Esophagus muscularis mucosa (tissue), 4 donors: ENCODE measurements around the gene AKAP9. TPM values are rescaled to one million over a fixed set of nuclear protein-coding genes. Genes with fewer than 3 reads are reported as not detected.

Source experiments
- DNase-seq: peaks from one replicate; pipeline ENCODE4 v3.0.0-alpha.2; 2017; ENCODE audit errors: extremely low spot score
- H3K27ac ChIP-seq, 4 donors: fragments of 200-600 bp; sonication (generic); replicated peaks in 1 of 4; 1 replicate in 3 of 4; 2 replicates in 1 of 4; pipeline ENCODE4 v1.5.1; 2016 to 2019; ENCODE audit warnings: mild to moderate bottlenecking in 1 of 4
- H3K27me3 ChIP-seq, 4 donors: fragments of 200-600 bp; sonication (generic); one replicate each; pipeline versions ENCODE4 v1.5.1 to v1.6.0; 2016 to 2019
- H3K36me3 ChIP-seq, 4 donors: fragments of 200-600 bp; sonication (generic); one replicate each; pipeline ENCODE4 v1.5.1; 2016 to 2019
- H3K4me1 ChIP-seq, 4 donors: fragments of 200-600 bp; sonication (generic); one replicate each; pipeline ENCODE4 v1.5.1; 2016 to 2019
- H3K4me3 ChIP-seq, 4 donors: fragments of 200-600 bp; sonication (generic); 1 replicate in 2 of 4; 2 replicates in 2 of 4; pipeline ENCODE4 v1.5.1; 2016 to 2019; ENCODE audit warnings: mild to moderate bottlenecking in 4 of 4, moderate library complexity in 1 of 4
- H3K9me3 ChIP-seq, 4 donors: fragments of 200-600 bp; sonication (generic); 1 replicate in 3 of 4; 2 replicates in 1 of 4; pipeline ENCODE4 v1.5.1; 2016 to 2019
- EP300 ChIP-seq: sonication (generic); formaldehyde crosslinking; IDR thresholded peaks from one replicate; pipeline ENCODE4 v1.6.1; 2017; ENCODE audit warnings: antibody characterized with exemption
- POLR2A ChIP-seq: fragments of 450-650 bp; IDR thresholded peaks from one replicate; pipeline ENCODE4 v1.6.1; 2017; ENCODE audit warnings: antibody characterized with exemption, moderate library complexity, mild to moderate bottlenecking, low read depth
- POLR2AphosphoS5 ChIP-seq, 2 donors: sonication (generic); formaldehyde crosslinking; IDR thresholded peaks; one replicate each; pipeline ENCODE4 v1.6.1; 2017; ENCODE audit warnings: antibody characterized with exemption in 2 of 2
- WGBS: methylation state at CpG from one replicate; pipeline ENCODE4 v1.1.5; 2018; 5-methylcytosine and 5-hydroxymethylcytosine counted together
- intact Hi-C: fragments of 100-400 bp; cut with DNase I; formaldehyde crosslinking; loops from one replicate; pipeline ENCODE4 v1.15.1; 2023
- total RNA-seq, 4 donors: library from RNA; depleted of rRNA; stranded (reverse); fragments of >200 nt; gene quantifications; one replicate each; pipeline versions ENCODE4 v1.1.0 to v1.2.1, GENCODE V29; 2016
- TF ChIP-seq, protein P1 (sequence below), 3 experiments: fragments of 200-600 bp in 2 of 3; fragments of 450-650 bp in 1 of 3; sonication (generic) in 2 of 3; IDR thresholded peaks; one replicate each; pipeline ENCODE4 v1.5.1; 2017 to 2019; ENCODE audit warnings: antibody characterized with exemption in 3 of 3, mild to moderate bottlenecking in 2 of 3, moderate library complexity in 1 of 3

The AKAP9 gene
- total RNA-seq, 4 donors from 2014 or later = 33.6 to 60.2 (median 39.3) TPM

DNA sequence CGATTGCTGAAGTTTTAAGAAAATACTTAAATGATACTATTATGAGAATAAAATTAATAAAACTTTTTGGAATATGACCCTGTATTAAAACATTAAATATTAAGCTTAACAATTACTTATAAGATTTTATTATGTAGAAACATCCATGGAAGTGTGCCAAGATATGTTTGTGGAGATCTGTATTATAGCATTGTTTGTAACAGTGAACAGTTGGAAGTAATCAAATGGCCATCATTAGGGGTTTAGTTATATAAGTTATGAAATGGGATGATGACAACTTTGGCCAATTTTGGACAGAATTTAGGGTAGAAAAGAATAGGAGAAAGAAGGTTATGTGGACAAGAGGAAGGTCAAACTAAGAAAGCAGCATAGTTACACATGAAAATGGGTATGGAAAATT is 88.0 kb downstream of the AKAP9 start:
- Histone ChIP-seq H3K27me3 (no peaks in the 10 kb centered on the region), H3K36me3 (peaks cover 11 to 63% (median 45%) of the 10 kb centered on the region in 4 donors), H3K27ac (no peak overlapping the region), H3K4me3 (no peak overlapping the region), H3K4me1 (peaks cover 9 to 17% (median 15%) of the 10 kb centered on the region in 4 donors), H3K9me3 (no peaks in the 10 kb centered on the region)
- DNase-seq = no peak
- TF ChIP-seq POLR2AphosphoS5 (IDR thresholded peaks at IDR 0.05) = no peak
- no peak for TF ChIP-seq POLR2A
- TF ChIP-seq, protein P1, sequence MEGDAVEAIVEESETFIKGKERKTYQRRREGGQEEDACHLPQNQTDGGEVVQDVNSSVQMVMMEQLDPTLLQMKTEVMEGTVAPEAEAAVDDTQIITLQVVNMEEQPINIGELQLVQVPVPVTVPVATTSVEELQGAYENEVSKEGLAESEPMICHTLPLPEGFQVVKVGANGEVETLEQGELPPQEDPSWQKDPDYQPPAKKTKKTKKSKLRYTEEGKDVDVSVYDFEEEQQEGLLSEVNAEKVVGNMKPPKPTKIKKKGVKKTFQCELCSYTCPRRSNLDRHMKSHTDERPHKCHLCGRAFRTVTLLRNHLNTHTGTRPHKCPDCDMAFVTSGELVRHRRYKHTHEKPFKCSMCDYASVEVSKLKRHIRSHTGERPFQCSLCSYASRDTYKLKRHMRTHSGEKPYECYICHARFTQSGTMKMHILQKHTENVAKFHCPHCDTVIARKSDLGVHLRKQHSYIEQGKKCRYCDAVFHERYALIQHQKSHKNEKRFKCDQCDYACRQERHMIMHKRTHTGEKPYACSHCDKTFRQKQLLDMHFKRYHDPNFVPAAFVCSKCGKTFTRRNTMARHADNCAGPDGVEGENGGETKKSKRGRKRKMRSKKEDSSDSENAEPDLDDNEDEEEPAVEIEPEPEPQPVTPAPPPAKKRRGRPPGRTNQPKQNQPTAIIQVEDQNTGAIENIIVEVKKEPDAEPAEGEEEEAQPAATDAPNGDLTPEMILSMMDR (IDR thresholded peaks at IDR 0.05) = no peak
- TF ChIP-seq EP300 = no peak
- 96% methylated on average over 1 of the region's 1 CpG for WGBS
- intact Hi-C loops = no loop called here

DNA sequence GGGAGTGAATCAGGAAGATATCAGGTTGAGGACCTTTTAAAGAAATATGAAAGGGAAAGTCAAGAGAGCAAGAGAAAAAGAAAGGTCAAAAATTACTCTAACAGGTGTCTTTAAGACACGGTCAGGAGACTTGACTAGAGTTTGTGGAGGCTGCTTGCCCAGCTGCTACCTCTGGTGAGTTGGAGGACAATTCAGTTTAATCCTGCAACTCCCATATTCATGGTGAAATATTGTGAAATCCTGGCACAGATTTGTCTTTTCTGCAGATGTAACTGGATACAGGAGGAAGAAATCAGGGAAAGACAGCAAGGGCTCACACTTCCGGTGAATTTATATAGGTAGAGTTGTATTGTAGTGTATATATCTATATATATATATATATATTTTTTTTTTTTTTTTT is 93.5 kb downstream of the AKAP9 start:
- Histone ChIP-seq H3K27me3 (no peaks in the 10 kb centered on the region), H3K4me1 (peaks cover 0 to 14% (median 7%) of the 10 kb centered on the region in 4 donors), H3K9me3 (no peaks in the 10 kb centered on the region), H3K36me3 (peaks cover 4 to 56% (median 22%) of the 10 kb centered on the region in 4 donors), H3K4me3 (no peak overlapping the region), H3K27ac (no peak overlapping the region)
- TF ChIP-seq, protein P1 (IDR thresholded peaks at IDR 0.05) = no peak
- no peak for TF ChIP-seq POLR2A
- no peak for TF ChIP-seq EP300
- no peak for TF ChIP-seq POLR2AphosphoS5 (IDR thresholded peaks at IDR 0.05)
- WGBS = 90% methylated on average over 2 of the region's 2 CpGs
- DNase-seq = no peak
- intact Hi-C loops = no loop called here

DNA sequence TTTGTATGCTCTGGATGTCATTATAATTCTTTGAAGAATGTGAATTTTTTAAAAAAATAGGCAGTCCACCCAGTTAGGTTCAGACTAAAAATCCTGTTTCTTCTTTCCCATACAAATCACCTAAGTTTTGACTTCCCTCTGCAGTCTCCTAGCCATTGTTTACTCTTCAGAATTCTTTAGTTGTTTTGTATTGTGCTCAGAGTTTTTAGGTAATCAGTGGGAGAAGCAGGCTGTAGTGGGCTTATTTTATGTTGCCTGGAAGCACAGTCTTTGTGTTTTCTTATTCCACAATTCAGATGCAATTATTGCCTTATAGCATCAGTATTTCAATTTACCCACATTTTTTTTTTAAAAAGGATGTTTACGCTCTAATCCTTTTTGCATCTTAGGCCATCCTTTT is 94.9 kb downstream of the AKAP9 start:
- Histone ChIP-seq H3K36me3 (peaks cover 2 to 58% (median 21%) of the 10 kb centered on the region in 4 donors), H3K4me3 (no peak overlapping the region), H3K9me3 (no peaks in the 10 kb centered on the region), H3K27me3 (no peaks in the 10 kb centered on the region), H3K4me1 (peaks cover 0 to 14% (median 7%) of the 10 kb centered on the region in 4 donors), H3K27ac (no peak overlapping the region)
- TF ChIP-seq, protein P1 (IDR thresholded peaks at IDR 0.05) = no peak
- TF ChIP-seq POLR2A = no peak
- TF ChIP-seq EP300 = no peak
- TF ChIP-seq POLR2AphosphoS5 (IDR thresholded peaks at IDR 0.05) = no peak
- intact Hi-C loops = no loop called here
- WGBS = 100% methylated on average over 1 of the region's 1 CpG
- no peak for DNase-seq

DNA sequence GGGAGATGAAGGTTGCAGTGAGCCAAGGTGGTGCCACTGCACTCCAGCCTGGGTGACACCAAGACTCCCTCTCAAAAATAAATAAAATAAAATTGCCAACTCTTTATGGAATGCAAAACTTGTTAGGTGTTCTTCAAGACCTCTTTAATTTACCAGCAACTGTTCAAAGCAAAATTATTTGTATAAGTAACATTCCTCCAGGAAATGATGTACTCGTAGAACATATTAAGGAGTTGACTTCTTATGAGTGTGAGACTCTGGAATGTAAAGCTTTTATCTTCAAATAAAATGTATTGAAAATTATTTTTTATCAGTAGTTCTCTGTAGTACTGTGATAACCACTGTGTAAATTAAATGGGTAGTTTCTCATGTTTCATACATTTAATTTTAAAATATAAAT is 99.2 kb downstream of the AKAP9 start:
- TF ChIP-seq POLR2AphosphoS5 (IDR thresholded peaks at IDR 0.05) = no peak
- TF ChIP-seq EP300 = no peak
- TF ChIP-seq, protein P1 (IDR thresholded peaks at IDR 0.05) = no peak
- TF ChIP-seq POLR2A = no peak
- Histone ChIP-seq H3K36me3 (peaks cover 6 to 38% (median 20%) of the 10 kb centered on the region in 4 donors), H3K4me3 (no peak overlapping the region), H3K4me1 (peaks cover 9 to 35% (median 27%) of the 10 kb centered on the region in 4 donors), H3K27ac (no peak overlapping the region), H3K27me3 (no peaks in the 10 kb centered on the region), H3K9me3 (no peaks in the 10 kb centered on the region)
- no peak for DNase-seq
- WGBS = 89% methylated on average over 1 of the region's 1 CpG
- intact Hi-C loops = loop anchor here (10.0 kb wide), 1 partner anchor 95 kb away; the partner anchor contains the start of gene AKAP9
